Left kidney (tissue), 2 donors: Measurements from ENCODE around the gene RASSF6. TPM values are rescaled to one million over a fixed set of nuclear protein-coding genes. Genes with fewer than 3 reads are reported as not detected.
"Not testable (repeated sequence)": the region's sequence is repeated elsewhere in the genome, so short reads cannot be mapped to it uniquely, and the experiment has no call there.

Experiments
- DNase-seq: peaks from one replicate; pipeline ENCODE4 v3.0.0-alpha.2; 2013
- polyA plus RNA-seq: library from polyadenylated mRNA; unstranded; fragments of 120-200 nt; gene quantifications from one replicate; pipeline ENCODE4 v1.2.1, GENCODE V29; 2013; ENCODE audit not compliant: insufficient read length

Gene RASSF6
- polyA plus RNA-seq, 1 donor: 8.8 TPM

- no peak for DNase-seq
Observed at GRCh38 chr4:73577371-73577770, 42.9 kb downstream of the RASSF6 start.

GRCh38 chr4:73576381-73576780 is 43.9 kb downstream of the RASSF6 start:
- DNase-seq: no peak

- DNase-seq: no peak
Observed at GRCh38 chr4:73575660-73576059, 44.6 kb downstream of the RASSF6 start.

- peak; percentile 83 for DNase-seq
Observed at GRCh38 chr4:73573794-73574528, 46.3 kb downstream of the RASSF6 start.

- not testable (repeated sequence) for DNase-seq
Observed at GRCh38 chr4:73550865-73551264, 69.4 kb downstream of the RASSF6 start.

GRCh38 chr4:73544620-73545019 is 75.6 kb downstream of the RASSF6 start:
- DNase-seq: no peak

- no peak for DNase-seq
Observed at GRCh38 chr4:73541251-73541650, 79.0 kb downstream of the RASSF6 start.

- DNase-seq: no peak
Observed at GRCh38 chr4:73540826-73541225, 79.4 kb downstream of the RASSF6 start.

GRCh38 chr4:73539386-73539785 is 80.8 kb downstream of the RASSF6 start:
- no peak for DNase-seq

- no peak for DNase-seq
Observed at GRCh38 chr4:73538162-73538561, 82.1 kb downstream of the RASSF6 start.

GRCh38 chr4:73533515-73534422 is 86.5 kb downstream of the RASSF6 start:
- no peak for DNase-seq

GRCh38 chr4:73528171-73528570 is 92.1 kb downstream of the RASSF6 start:
- DNase-seq: no peak

GRCh38 chr4:73527196-73527595 is 93.0 kb downstream of the RASSF6 start:
- DNase-seq: no peak

GRCh38 chr4:73525611-73526010 is 94.6 kb downstream of the RASSF6 start:
- DNase-seq: no peak

- DNase-seq: no peak
Observed at GRCh38 chr4:73523126-73523525, 97.1 kb downstream of the RASSF6 start.

Other genes with a start within 250 kb of the RASSF6 start
- 4.6 TPM for gene ALB, start 216.1 kb downstream of the RASSF6 start, polyA plus RNA-seq
- gene AFP, start 184.2 kb downstream of the RASSF6 start, polyA plus RNA-seq: 746 TPM
- gene AFM, start 138.7 kb downstream of the RASSF6 start, polyA plus RNA-seq: 16.7 TPM
- gene CXCL8, start 120.1 kb upstream of the RASSF6 start, polyA plus RNA-seq: 0.63 TPM
- gene CXCL6, start 216.2 kb upstream of the RASSF6 start, polyA plus RNA-seq: not detected
- gene PF4V1, start 232.9 kb upstream of the RASSF6 start, polyA plus RNA-seq: not detected
- gene CXCL1, start 249.0 kb upstream of the RASSF6 start, polyA plus RNA-seq: 0.50 TPM